Adipose tissue (tissue), 3 donors: ENCODE data around the gene FRMD4A. TPM values are rescaled to one million over a fixed set of nuclear protein-coding genes. Genes with fewer than 3 reads are reported as not detected.

Experiments
- H3K27ac ChIP-seq: one replicate; pipeline ENCODE4 v1.5.1; 2013; ENCODE audit warnings: low read depth, low read length
- WGBS, 3 donors: extraction: QIAGEN DNeasy Blood & Tissue Kit; methylation state at CpG; one replicate each; pipeline ENCODE4 v1.1.7; 2013; 5-methylcytosine and 5-hydroxymethylcytosine counted together
- polyA plus RNA-seq, 3 donors: library from polyadenylated mRNA; stranded (reverse); fragments of 200-250 nt; gene quantifications; one replicate each; pipeline ENCODE4 v1.2.3, GENCODE V29; 2013
- donor health status: healthy with polysubstance abuse.
- donor health status: Bipolar disorder and iron deficiency.
- donor health status: healthy.

Gene FRMD4A
- polyA plus RNA-seq, 3 donors = 16.6 to 83.5 (median 22.2) TPM

- H3K27ac ChIP-seq = no peak overlapping the region
- WGBS, 3 donors = 68 to 85% (median 69%) methylated on average over 8 of the region's 8 CpGs
These were observed 470.6 kb downstream of the FRMD4A start for GRCh38 chr10:13859979-13860654.

- no peak overlapping the region for H3K27ac ChIP-seq
- WGBS, 3 donors = 92 to 95% (median 92%) methylated on average over 11 of the region's 11 CpGs
These were observed 472.0 kb downstream of the FRMD4A start for GRCh38 chr10:13858709-13859108.

- 73 to 89% (median 83%) methylated on average over 4 of the region's 4 CpGs for WGBS, 3 donors
- no peak overlapping the region for H3K27ac ChIP-seq
These were observed 473.3 kb downstream of the FRMD4A start for GRCh38 chr10:13857451-13857850.

GRCh38 chr10:13853854-13854253 is 476.9 kb downstream of the FRMD4A start:
- H3K27ac ChIP-seq = peak overlapping the region; percentile 8
- WGBS, 3 donors = 19 to 70% (median 29%) methylated on average over 6 of the region's 6 CpGs

DNA sequence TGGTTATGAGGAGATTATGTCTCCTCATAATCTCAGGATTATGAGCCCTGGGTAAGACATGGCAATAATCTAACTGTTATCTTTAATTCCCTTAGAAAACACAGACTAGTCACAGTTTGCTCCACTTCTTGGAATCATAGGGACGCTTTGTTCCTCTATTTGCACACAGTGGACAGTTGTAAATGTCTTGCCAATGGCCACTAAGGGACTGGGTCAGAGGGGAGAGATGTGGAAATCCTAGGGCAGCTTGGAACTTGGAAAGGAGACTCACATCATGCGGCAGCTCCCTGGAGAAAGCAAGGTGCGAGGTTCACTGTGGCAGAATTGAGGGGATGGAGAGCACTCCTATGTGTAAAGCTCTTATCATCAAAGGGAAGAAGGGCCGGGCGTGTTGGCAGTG is 477.9 kb downstream of the FRMD4A start:
- WGBS, 3 donors = 70 to 86% (median 79%) methylated on average over 5 of the region's 5 CpGs
- H3K27ac ChIP-seq = no peak overlapping the region

- H3K27ac ChIP-seq = no peak overlapping the region
- WGBS, 3 donors = 75 to 82% (median 79%) methylated on average over 2 of the region's 2 CpGs
These were observed 478.8 kb downstream of the FRMD4A start for GRCh38 chr10:13851906-13852305.

GRCh38 chr10:13848520-13849445 is 481.9 kb downstream of the FRMD4A start:
- WGBS, 3 donors = 73 to 80% (median 75%) methylated on average over 15 to 16 of the region's 16 CpGs
- no peak overlapping the region for H3K27ac ChIP-seq

DNA sequence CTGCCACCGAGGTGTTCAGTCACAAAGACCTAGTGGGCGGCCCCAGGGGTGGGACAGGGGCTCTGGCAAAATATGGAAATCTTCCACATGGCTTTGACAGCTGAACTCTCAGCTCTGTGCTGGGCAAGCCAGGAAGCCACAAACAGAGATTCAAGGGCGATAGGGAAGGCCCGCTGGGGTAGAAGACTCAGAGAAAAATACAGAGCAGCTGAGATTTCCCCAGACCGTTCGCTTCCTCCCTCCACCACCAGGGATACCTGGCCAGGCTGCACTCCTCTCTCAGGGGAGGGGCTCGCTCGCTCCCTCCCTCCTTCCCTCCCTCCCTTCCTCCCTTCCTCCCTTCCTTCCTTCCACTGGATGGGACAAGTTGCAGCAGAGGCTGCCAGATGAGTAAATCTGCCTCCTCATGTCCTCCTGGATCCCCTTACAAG is 483.5 kb downstream of the FRMD4A start:
- no peak overlapping the region for H3K27ac ChIP-seq
- 34 to 54% (median 47%) methylated on average over 8 of the region's 8 CpGs for WGBS, 3 donors

GRCh38 chr10:13845897-13846296 is 484.8 kb downstream of the FRMD4A start:
- H3K27ac ChIP-seq = no peak overlapping the region
- WGBS, 3 donors = 68 to 80% (median 75%) methylated on average over 4 of the region's 4 CpGs

DNA sequence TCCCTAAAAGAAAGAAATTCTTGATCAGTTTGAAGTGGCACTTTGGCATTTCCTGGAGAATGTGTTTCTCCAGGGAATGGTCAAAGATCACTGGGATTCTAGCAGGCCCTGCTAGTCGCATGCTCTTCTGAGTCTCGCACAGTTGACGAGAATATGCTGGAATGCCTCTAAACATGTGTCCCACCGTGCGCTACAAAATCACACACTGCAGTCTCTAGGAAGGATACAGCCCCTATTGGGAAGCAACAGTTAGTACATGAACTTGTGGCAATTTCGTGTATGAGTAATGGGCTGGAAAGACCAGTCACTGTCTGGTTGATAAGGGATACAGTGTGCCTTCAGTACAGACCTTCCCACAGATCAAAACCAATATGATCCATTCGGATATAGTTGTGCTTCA is 486.1 kb downstream of the FRMD4A start:
- 75 to 85% (median 82%) methylated on average over 7 of the region's 7 CpGs for WGBS, 3 donors

DNA sequence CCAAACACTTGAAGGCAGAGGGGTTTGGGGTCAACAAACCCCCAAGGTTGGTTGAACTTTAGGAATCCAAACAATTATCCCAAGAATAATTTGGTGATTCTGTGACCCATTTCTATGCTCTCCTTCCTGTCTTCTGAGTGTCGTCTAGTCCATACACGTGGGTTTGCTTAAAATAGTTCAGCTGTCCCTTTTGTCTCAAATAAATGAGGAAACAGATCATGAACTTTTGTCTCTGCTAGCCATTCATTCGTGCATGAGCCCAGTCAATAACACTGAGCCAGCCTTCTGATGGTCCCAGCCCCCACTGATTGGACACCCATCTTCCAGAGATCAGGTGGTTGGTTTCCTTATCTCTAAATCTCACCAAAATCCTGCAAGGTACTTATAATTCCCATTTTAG is 488.6 kb downstream of the FRMD4A start:
- H3K27ac ChIP-seq = no peak overlapping the region
- 51 to 64% (median 56%) methylated on average over 3 of the region's 3 CpGs for WGBS, 3 donors

More for the DNA sequence above, 486.1 kb downstream of the FRMD4A start:
- no peak overlapping the region for H3K27ac ChIP-seq

DNA sequence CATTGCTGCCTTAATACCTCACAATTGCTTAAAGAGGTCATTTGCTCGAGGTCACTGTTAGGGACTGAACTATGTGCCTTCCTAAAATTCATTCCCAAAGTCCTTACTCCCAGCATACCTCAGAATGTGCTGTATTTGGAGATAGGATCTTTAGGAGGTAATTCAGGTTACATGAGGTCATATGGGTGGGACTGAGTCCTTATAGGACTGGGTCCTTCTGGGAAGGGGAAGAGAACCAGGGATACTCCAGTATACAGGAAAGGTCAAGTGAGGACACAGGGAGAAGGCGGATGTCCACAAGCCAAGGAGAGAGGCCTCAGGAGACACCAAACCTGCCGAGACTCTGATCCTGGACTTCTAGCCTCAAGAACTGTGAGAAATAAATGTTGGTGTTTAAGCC is 490.7 kb downstream of the FRMD4A start:
- H3K27ac ChIP-seq = no peak overlapping the region
- WGBS, 3 donors = 77 to 93% (median 83%) methylated on average over 3 of the region's 3 CpGs

DNA sequence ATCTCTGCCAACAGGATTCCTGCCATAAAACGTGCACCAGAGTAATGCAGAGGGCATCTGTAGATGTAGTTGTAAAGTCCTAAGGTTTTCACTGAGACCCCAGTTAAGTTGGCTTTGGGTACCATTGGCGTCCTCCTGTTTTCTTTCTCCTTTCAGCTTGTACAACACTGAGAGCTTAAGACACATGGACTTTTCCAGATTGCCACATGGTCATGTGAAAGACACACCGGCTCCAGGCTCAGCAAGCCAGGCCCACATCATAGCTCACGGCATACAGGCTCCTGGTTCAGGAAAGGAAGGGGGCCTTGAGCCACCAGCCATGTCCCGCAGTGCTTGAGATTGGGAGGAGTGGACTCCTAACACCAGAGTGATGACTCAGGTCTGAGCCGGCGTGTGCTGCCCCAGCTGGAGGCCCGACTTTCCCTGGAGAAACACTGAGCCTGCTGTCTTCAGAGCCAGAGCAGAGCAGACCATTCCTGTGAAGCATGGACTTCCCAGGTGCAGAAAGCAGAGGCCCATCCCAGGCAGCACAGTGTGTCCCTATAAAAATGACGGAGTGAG is 491.2 kb downstream of the FRMD4A start:
- H3K27ac ChIP-seq = no peak overlapping the region
- WGBS, 3 donors = 68 to 89% (median 73%) methylated on average over 9 of the region's 9 CpGs

DNA sequence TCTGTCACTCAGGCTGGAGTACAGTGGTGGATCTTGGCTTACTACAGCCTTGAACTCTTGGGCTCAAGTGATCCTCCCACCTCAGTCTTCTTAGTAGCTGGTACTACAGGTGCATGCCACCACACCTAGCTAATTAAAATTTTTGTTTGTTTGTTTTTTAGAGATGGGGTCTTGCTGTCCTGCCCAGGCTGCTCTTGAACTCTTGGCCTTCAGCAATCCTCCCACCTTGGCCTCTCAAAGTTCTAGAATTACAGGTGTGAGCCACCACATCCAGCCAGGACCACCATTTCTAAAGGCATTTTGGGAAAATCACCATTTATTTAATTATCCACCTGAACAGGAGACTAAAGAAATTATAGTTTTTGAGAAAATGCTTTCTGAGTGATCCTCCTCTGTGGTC is 491.7 kb downstream of the FRMD4A start:
- no peak overlapping the region for H3K27ac ChIP-seq

DNA sequence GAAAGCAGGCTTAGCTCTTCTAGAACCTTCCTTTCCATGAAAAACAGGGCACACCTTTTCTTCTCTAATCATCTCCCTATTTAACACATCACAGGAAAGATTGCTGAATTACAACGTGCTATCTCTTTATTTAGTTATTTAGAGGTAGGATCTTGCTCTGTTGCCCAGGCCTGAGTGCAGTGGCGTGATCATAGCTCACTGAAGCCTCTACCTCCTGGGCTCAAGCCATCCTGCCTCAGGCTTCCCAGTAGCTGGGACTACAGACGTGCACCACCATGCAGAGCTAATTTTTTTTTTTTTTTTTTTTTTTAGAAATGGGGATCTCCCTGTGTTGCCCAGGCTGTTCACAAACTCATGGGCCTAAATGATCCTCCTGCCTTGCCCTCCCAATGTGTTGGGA is 492.8 kb downstream of the FRMD4A start:
- 87 to 95% (median 91%) methylated on average over 3 of the region's 3 CpGs for WGBS, 3 donors
- no peak overlapping the region for H3K27ac ChIP-seq

GRCh38 chr10:13834581-13835286 is 496.0 kb downstream of the FRMD4A start:
- WGBS, 3 donors = 25 to 35% (median 26%) methylated on average over 16 of the region's 16 CpGs
- H3K27ac ChIP-seq = peak overlapping the region; percentile 15

DNA sequence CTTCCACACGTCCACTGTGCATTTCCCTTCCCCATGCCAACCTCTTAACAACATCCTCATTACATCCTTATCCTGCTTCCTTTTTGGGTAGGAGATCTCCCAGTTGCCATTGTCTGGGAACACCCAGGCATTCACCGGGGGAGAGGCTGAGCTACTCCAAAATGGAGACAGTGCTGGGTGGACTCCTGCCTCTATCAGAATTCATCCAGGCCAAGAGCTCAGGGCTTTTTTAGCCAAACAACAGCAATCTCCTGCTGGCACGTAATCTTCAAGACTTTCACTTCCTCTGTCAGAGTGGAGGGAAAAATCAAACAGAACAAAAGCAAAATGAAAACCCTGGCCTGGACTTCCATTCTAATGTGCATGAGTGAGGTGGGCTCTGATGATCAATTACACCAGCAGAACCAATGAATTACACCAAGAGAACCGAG is 499.0 kb downstream of the FRMD4A start:
- 14 to 30% (median 24%) methylated on average over 4 of the region's 4 CpGs for WGBS, 3 donors
- H3K27ac ChIP-seq = no peak overlapping the region

- 94 to 99% (median 99%) methylated on average over 4 of the region's 4 CpGs for WGBS, 3 donors
- H3K27ac ChIP-seq = no peak overlapping the region
These were observed 500.3 kb downstream of the FRMD4A start for GRCh38 chr10:13830385-13830784.

GRCh38 chr10:13829790-13830189 is 500.9 kb downstream of the FRMD4A start:
- WGBS, 3 donors = 75 to 85% (median 85%) methylated on average over 5 of the region's 5 CpGs

More at GRCh38 chr10:13829790-13830189, 500.9 kb downstream of the FRMD4A start:
- no peak overlapping the region for H3K27ac ChIP-seq
